GM21423 (cell line): ENCODE results near the gene KRTAP10-6.
"Not testable (repeated sequence)": the region's sequence is repeated elsewhere in the genome, so short reads cannot be mapped to it uniquely, and the experiment has no call there.

Experiments used
- ATAC-seq: cut with Tn5 transposase; IDR thresholded peaks from one replicate; pipeline ENCODE4 v1.9.1; 2021; ENCODE audit warnings: mild to moderate bottlenecking, moderate library complexity; ENCODE audit not compliant: unreplicated experiment

KRTAP10-6 gene

GRCh38 chr21:44592446-44593311, at the start of gene KRTAP10-6:
TSS of gene KRTAP10-6 (minus strand) at chr21:44592505. CDS start at chr21:44592484, 21 bp downstream.
- ATAC-seq = no peak

- ATAC-seq = no peak
Observed at GRCh38 chr21:44640761-44641160, 48.5 kb upstream of the KRTAP10-6 start.

GRCh38 chr21:44639331-44639655, 47.0 kb upstream of the KRTAP10-6 start:
- no peak for ATAC-seq

GRCh38 chr21:44638506-44639330, 46.4 kb upstream of the KRTAP10-6 start:
- not testable (repeated sequence) for ATAC-seq

- not testable (repeated sequence) for ATAC-seq
Observed at GRCh38 chr21:44637851-44638348, 45.6 kb upstream of the KRTAP10-6 start.

- ATAC-seq = no peak
Observed at GRCh38 chr21:44637018-44637850, 44.9 kb upstream of the KRTAP10-6 start, which contains the start of gene KRTAP10-10. TSS of gene KRTAP10-10 (plus strand) at chr21:44637356. CDS start at chr21:44637418, 62 bp downstream.

- no peak for ATAC-seq
Observed at GRCh38 chr21:44636209-44637017, 44.1 kb upstream of the KRTAP10-6 start.

- no peak for ATAC-seq
Observed at GRCh38 chr21:44632067-44632466, 39.8 kb upstream of the KRTAP10-6 start.

GRCh38 chr21:44630440-44630839, 38.1 kb upstream of the KRTAP10-6 start:
- no peak for ATAC-seq

- ATAC-seq = no peak
Observed at GRCh38 chr21:44628707-44629391, 36.5 kb upstream of the KRTAP10-6 start.

- not testable (repeated sequence) for ATAC-seq
Observed at GRCh38 chr21:44627831-44628233, 35.5 kb upstream of the KRTAP10-6 start.

GRCh38 chr21:44627181-44627822, 35.0 kb upstream of the KRTAP10-6 start:
- ATAC-seq = not testable (repeated sequence)

- no peak for ATAC-seq
Observed at GRCh38 chr21:44626673-44627143, 34.4 kb upstream of the KRTAP10-6 start, which contains the start of gene KRTAP10-9. TSS of gene KRTAP10-9 (plus strand) at chr21:44627093. CDS start at chr21:44627172, 79 bp downstream.

GRCh38 chr21:44626262-44626661, 34.0 kb upstream of the KRTAP10-6 start:
- ATAC-seq = no peak

- no peak for ATAC-seq
Observed at GRCh38 chr21:44625756-44626155, 33.5 kb upstream of the KRTAP10-6 start.

- no peak for ATAC-seq
Observed at GRCh38 chr21:44623575-44623974, 31.3 kb upstream of the KRTAP10-6 start.

- ATAC-seq = no peak
Observed at GRCh38 chr21:44619886-44620285, 27.6 kb upstream of the KRTAP10-6 start.

- no peak for ATAC-seq
Observed at GRCh38 chr21:44618909-44619308, 26.6 kb upstream of the KRTAP10-6 start.
